G401.6 (cell line): ENCODE data around the gene PFDN4.

Experiments
- FAIRE-seq: peaks from 2 replicates; lab custom pipeline; 2012; peaks lifted over from hg19 to GRCh38; lab: Jason Lieb, UNC

PFDN4 gene

GRCh38 chr20:54207743-54208547 lies at the start of gene PFDN4:
TSS of gene PFDN4 (plus strand) at chr20:54208087. CDS start at chr20:54208101, 14 bp downstream.
- no peak for FAIRE-seq

GRCh38 chr20:54158226-54158625 lies 49.7 kb upstream of the PFDN4 start:
- no peak for FAIRE-seq

GRCh38 chr20:54158856-54159418 lies 49.0 kb upstream of the PFDN4 start:
- FAIRE-seq: no peak

GRCh38 chr20:54160065-54161007 lies 47.6 kb upstream of the PFDN4 start:
- no peak for FAIRE-seq

- no peak for FAIRE-seq
Observed at GRCh38 chr20:54161008-54161820, 46.7 kb upstream of the PFDN4 start.

GRCh38 chr20:54161821-54162149 lies 46.1 kb upstream of the PFDN4 start:
- FAIRE-seq: no peak

GRCh38 chr20:54162378-54163009 lies 45.4 kb upstream of the PFDN4 start:
- no peak for FAIRE-seq

GRCh38 chr20:54163402-54163801 lies 44.5 kb upstream of the PFDN4 start:
- no peak for FAIRE-seq

GRCh38 chr20:54165014-54165413 lies 42.9 kb upstream of the PFDN4 start:
- FAIRE-seq: no peak

- FAIRE-seq: no peak
Observed at GRCh38 chr20:54165803-54166202, 42.1 kb upstream of the PFDN4 start.

- FAIRE-seq: no peak
Observed at GRCh38 chr20:54166987-54167662, 40.8 kb upstream of the PFDN4 start.

GRCh38 chr20:54167909-54168872 lies 39.7 kb upstream of the PFDN4 start:
- no peak for FAIRE-seq

- FAIRE-seq: no peak
Observed at GRCh38 chr20:54168961-54169862, 38.7 kb upstream of the PFDN4 start.

- no peak for FAIRE-seq
Observed at GRCh38 chr20:54170026-54170471, 37.8 kb upstream of the PFDN4 start.

- FAIRE-seq: no peak
Observed at GRCh38 chr20:54170963-54171362, 36.9 kb upstream of the PFDN4 start.

- no peak for FAIRE-seq
Observed at GRCh38 chr20:54172532-54172855, 35.4 kb upstream of the PFDN4 start.

GRCh38 chr20:54172856-54173652 lies 34.8 kb upstream of the PFDN4 start:
- no peak for FAIRE-seq
